ELR (cell line): ENCODE data around the gene PGBD2.
"Not testable (repeated sequence)": the region's sequence is repeated elsewhere in the genome, so short reads cannot be mapped to it uniquely, and the experiment has no call there.

ENCODE experiments used
- DNase-seq: peaks from one replicate; pipeline ENCODE4 v3.0.0-alpha.2; 2015; ENCODE audit warnings: low read depth

PGBD2 gene

GRCh38 chr1:248925859-248926258, 19.8 kb downstream of the PGBD2 start:
- not testable (repeated sequence) for DNase-seq

GRCh38 chr1:248926401-248927182, 20.6 kb downstream of the PGBD2 start:
- peak; percentile 79 for DNase-seq

- not testable (repeated sequence) for DNase-seq
Observed at GRCh38 chr1:248927283-248927682, 21.2 kb downstream of the PGBD2 start.

DNA sequence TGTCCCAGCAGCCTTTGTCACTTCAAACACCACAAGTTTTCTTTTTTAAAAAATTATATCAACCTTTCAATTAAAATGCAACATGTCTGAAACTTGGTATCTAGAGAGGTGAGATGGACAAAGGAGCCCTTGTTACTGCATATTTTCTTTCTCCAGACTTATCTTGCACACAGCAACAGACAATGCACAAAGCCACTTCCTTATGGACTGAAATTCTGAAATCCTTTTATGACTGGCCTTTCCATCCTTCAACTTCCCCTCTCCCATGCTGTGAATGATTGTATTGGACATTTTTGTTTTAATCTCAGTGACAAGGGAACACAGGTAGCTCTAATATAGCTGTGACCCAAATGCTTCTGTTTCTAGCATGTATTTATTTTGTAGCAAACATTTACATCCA, 22.1 kb downstream of the PGBD2 start:
- DNase-seq = not testable (repeated sequence)

- not testable (repeated sequence) for DNase-seq
Observed at GRCh38 chr1:248930037-248930436, 24.0 kb downstream of the PGBD2 start.

- DNase-seq = not testable (repeated sequence)
Observed at GRCh38 chr1:248938173-248938809, 32.3 kb downstream of the PGBD2 start.

DNA sequence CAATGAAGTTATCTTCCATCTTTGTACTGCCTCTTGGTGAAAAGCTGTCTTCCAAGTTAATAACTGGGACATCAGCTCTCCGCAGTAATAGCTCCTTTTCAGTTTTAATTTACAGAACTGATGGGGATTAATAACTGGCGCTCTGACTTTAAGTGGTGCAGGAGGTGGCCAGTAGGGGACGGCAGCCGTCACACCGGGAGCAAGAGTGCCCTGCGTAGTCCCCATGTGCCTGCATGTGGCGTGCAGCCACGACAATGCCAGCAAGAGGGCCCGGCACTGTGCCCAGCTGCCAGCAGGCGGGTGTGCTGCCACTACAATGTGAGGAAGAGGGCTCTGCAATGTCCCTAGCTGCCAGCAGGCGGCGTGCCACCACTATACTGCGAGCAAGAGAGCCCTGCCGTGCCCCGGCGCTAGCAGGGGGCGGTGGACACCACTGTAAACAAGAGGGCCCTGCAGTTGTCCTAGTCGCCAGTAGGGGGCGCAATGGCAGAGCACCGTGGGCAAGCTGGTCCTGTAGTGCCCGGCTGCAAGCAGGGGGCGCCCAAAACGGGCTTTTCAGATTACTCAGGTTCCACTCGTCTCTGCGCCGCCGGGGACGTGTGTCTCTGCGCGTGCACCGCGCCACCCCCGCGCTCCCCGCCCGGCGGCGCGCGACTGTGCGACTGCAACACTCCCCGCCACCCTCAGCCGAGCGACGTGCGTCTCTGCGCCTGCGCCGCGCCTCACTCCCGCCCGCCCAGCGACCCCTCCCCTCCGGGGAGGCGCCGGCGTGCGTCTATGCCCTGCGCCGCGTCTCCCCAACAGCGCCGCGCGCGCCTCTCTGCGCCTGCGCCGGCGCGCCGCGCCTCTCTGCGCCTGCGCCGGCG, 38.3 kb downstream of the PGBD2 start:
- not testable (repeated sequence) for DNase-seq

DNA sequence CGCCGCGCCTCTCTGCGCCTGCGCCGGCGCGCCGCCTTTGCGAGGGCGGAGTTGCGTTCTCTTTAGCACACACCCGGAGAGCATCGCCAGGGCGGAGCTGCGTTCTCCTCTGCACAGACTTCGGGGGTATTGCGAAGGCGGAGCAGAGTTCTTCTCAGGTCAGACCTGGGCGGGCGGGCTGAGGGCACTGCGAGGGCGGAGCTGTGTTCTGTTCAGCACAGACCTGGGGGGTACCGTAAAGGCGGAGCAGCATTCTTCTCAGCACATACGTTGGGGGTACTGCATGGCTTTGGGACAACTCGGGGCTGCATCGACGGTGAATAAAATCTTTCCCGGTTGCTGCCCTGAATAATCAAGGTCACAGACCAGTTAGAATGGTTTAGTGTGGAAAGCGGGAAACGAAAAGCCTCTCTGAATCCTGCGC, 39.0 kb downstream of the PGBD2 start:
- DNase-seq = not testable (repeated sequence)

DNA sequence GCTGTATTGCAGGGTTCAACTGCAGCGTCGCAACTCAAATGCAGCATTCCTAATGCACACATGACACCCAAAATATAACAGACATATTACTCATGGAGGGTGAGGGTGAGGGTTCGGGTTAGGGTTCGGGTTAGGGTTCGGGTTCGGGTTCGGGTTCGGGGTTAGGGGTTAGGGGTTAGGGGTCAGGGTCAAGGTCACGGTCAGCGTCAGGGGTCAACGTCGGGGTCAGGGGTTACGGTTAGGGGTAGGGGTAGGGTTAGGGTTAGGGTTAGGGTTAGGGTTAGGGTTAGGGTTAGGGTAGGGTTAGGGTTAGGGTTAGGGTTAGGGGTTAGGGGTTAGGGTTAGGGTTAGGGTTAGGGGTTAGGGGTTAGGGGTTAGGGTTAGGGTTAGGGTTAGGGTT, 39.4 kb downstream of the PGBD2 start:
- DNase-seq = peak; percentile 6

GRCh38 chr1:248945856-248946416, 39.9 kb downstream of the PGBD2 start:
- DNase-seq = not testable (repeated sequence)
